T-helper 2 cell treated with Interferon-gamma antibody and Interleukin-4, amounts not matched to agents 5 μg/mL and 100 μg/mL, for 36 hours (primary cell): ENCODE results near the gene HNF1A.

Source experiments
- DNase-seq: peaks from one replicate; pipeline ENCODE4 v3.0.0; 2021; ENCODE audit warnings: low spot score
- H3K27ac Mint-ChIP-seq: one replicate; pipeline ENCODE4 v1.8.0; 2021; ENCODE audit warnings: mild to moderate bottlenecking, mixed read lengths
- H3K27me3 Mint-ChIP-seq: one replicate; pipeline ENCODE4 v1.8.0; 2021; ENCODE audit warnings: low read depth, mixed read lengths
- H3K36me3 Mint-ChIP-seq: one replicate; pipeline ENCODE4 v1.8.0; 2021; ENCODE audit warnings: low read depth, mixed read lengths
- H3K4me1 Mint-ChIP-seq: one replicate; pipeline ENCODE4 v1.8.0; 2021; ENCODE audit warnings: low read depth, mixed read lengths
- H3K4me3 Mint-ChIP-seq: one replicate; pipeline ENCODE4 v1.8.0; 2022; ENCODE audit warnings: mild to moderate bottlenecking, moderate library complexity, mixed read lengths
- H3K9me3 Mint-ChIP-seq: one replicate; pipeline ENCODE4 v1.8.0; 2021; ENCODE audit warnings: mixed read lengths

Gene HNF1A

GRCh38 chr12:121050725-121051124 lies 72.4 kb downstream of the HNF1A start:
- no peaks in the 10 kb centered on the region for H3K9me3 Mint-ChIP-seq
- peaks cover 3% of the 10 kb centered on the region for H3K4me1 Mint-ChIP-seq
- no peak for DNase-seq
- peaks cover 3% of the 10 kb centered on the region for H3K27me3 Mint-ChIP-seq
- no peak overlapping the region for H3K4me3 Mint-ChIP-seq
- no peaks in the 10 kb centered on the region for H3K36me3 Mint-ChIP-seq
- H3K27ac Mint-ChIP-seq = no peak overlapping the region
